OCI-LY7 (cell line): ENCODE data around the gene RAMP3. TPM values are rescaled to one million over a fixed set of nuclear protein-coding genes. Genes with fewer than 3 reads are reported as not detected.

ENCODE experiments used
- BruUV-seq: library from RNA; stranded (reverse); fragments of 400-500 nt; replicated peaks from 2 replicates; lab custom pipeline; 2021; lab: Mats Ljungman, UMichigan
- CTCF ChIA-PET: fragments of 300-600 bp; sonication (Branson Sonifier 250); formaldehyde crosslinking; loops from one replicate; lab custom pipeline; 2022; ENCODE audit warnings: antibody characterized with exemption; ENCODE audit not compliant: unreplicated experiment; lab: Charles Lee
- POLR2A ChIA-PET: fragments of 300-600 bp; sonication (Branson Sonifier 250); formaldehyde crosslinking; loops from one replicate; lab custom pipeline; 2022; ENCODE audit warnings: antibody characterized with exemption; lab: Charles Lee
- DNase-seq: peaks from one replicate; pipeline ENCODE4 v3.0.0-alpha.2; 2015; ENCODE audit warnings: low spot score
- H2AFZ ChIP-seq: fragments of 200-600 bp; sonication (generic), shearing (Covaris generic); 2 replicates; pipeline ENCODE4 v1.6.1; 2014; ENCODE audit warnings: mild to moderate bottlenecking, antibody characterized with exemption, low read length, moderate library complexity
- H3K27ac ChIP-seq: fragments of 200-600 bp; sonication (generic); 2 replicates; pipeline ENCODE4 v1.5.1; 2014; ENCODE audit warnings: mixed run types, low read depth, mild to moderate bottlenecking, moderate library complexity, low read length, inconsistent platforms; ENCODE audit not compliant: poor library complexity, severe bottlenecking
- H3K36me3 ChIP-seq: fragments of 200-600 bp; sonication (generic); 2 replicates; pipeline ENCODE4 v1.6.1; 2014; ENCODE audit warnings: mild to moderate bottlenecking, antibody characterized with exemption, low read length, moderate library complexity, mixed read lengths; ENCODE audit not compliant: insufficient read depth
- H3K4me1 ChIP-seq: fragments of 200-600 bp; sonication (generic); 2 replicates; pipeline ENCODE4 v1.5.1; 2014; ENCODE audit warnings: mild to moderate bottlenecking, low read length; ENCODE audit not compliant: insufficient read depth, poor library complexity, severe bottlenecking
- H3K4me2 ChIP-seq: fragments of 200-600 bp; sonication (generic); 2 replicates; pipeline ENCODE4 v1.6.1; 2014; ENCODE audit warnings: mild to moderate bottlenecking, low read length
- H3K4me3 ChIP-seq: fragments of 200-600 bp; sonication (generic); 2 replicates; pipeline ENCODE4 v1.5.1; 2014; ENCODE audit warnings: mild to moderate bottlenecking, low read depth, low read length; ENCODE audit not compliant: poor library complexity, severe bottlenecking
- H3K79me2 ChIP-seq: fragments of 200-600 bp; sonication (generic); 2 replicates; pipeline ENCODE4 v1.6.1; 2016; ENCODE audit warnings: low read depth, mild to moderate bottlenecking, low read length, moderate library complexity, mixed read lengths; ENCODE audit not compliant: insufficient read depth
- H3K9me2 ChIP-seq: fragments of 200-600 bp; sonication (generic); 2 replicates; pipeline ENCODE4 v1.6.1; 2016; ENCODE audit warnings: mild to moderate bottlenecking, low read length, mixed read lengths; ENCODE audit not compliant: insufficient read depth
- H3K9me3 ChIP-seq: fragments of 200-600 bp; sonication (generic); 2 replicates; pipeline ENCODE4 v1.6.1; 2014; ENCODE audit warnings: mild to moderate bottlenecking, mixed run types, low read length, mixed read lengths
- H4K20me1 ChIP-seq: fragments of 200-600 bp; sonication (generic); 2 replicates; pipeline ENCODE4 v1.6.1; 2014; ENCODE audit warnings: mild to moderate bottlenecking, antibody characterized with exemption, low read length, moderate library complexity, mixed read lengths; ENCODE audit not compliant: insufficient read depth
- CTCF ChIP-seq: fragments of 200-600 bp; sonication (generic); conservative IDR thresholded peaks from 2 replicates; pipeline ENCODE4 v1.5.1; 2014; ENCODE audit warnings: mild to moderate bottlenecking, antibody characterized with exemption, low read length, moderate library complexity, mixed read lengths
- EZH2phosphoT487 ChIP-seq: fragments of 200-600 bp; sonication (generic); IDR thresholded peaks from 2 replicates; pipeline ENCODE4 v1.6.1; 2018; ENCODE audit warnings: low read depth, borderline replicate concordance, mild to moderate bottlenecking, mixed run types, antibody characterized with exemption, low read length, moderate library complexity, mixed read lengths
- intact Hi-C: fragments of 100-400 bp; cut with micrococcal nuclease; formaldehyde crosslinking; loops from one replicate; pipeline ENCODE4 v1.10.0; 2022; ENCODE audit not compliant: unreplicated experiment
- total RNA-seq, 2 experiments: library from RNA; depleted of rRNA in 1 of 2; stranded (reverse); fragments of >200 nt in 1 of 2; shearing (Covaris generic) in 1 of 2; gene quantifications; 2 replicates each; pipeline ENCODE4 v1.2.3, GENCODE V29; 2014 to 2022

Gene RAMP3
- total RNA-seq, 2 experiments from 2014 or later = not detected

GRCh38 chr7:45193828-45194227, 36.2 kb downstream of the RAMP3 start:
- Histone ChIP-seq H3K4me2 (no peak overlapping the region), H4K20me1 (no peaks in the 10 kb centered on the region), H3K9me3 (no peaks in the 10 kb centered on the region), H2AFZ (no peak overlapping the region), H3K27ac (no peak overlapping the region), H3K4me1 (no peaks in the 10 kb centered on the region), H3K4me3 (no peak overlapping the region), H3K36me3 (no peaks in the 10 kb centered on the region), H3K9me2 (no peaks in the 10 kb centered on the region), H3K79me2 (no peaks in the 10 kb centered on the region)
- no peak for DNase-seq
- ChIA-PET CTCF (no interaction called here), POLR2A (interaction anchor here (0.6 kb wide), 1 partner anchor 12 kb away, joined by 3 read pairs; no protein-coding TSS in a partner anchor)
- intact Hi-C loops = no loop called here
- TF ChIP-seq CTCF (no peak), EZH2phosphoT487 (no peak)
- no TSS peak for BruUV-seq

- H4K20me1 ChIP-seq = no peaks in the 10 kb centered on the region
- H3K36me3 ChIP-seq = no peaks in the 10 kb centered on the region
- H2AFZ ChIP-seq = no peak overlapping the region
- TF ChIP-seq CTCF = no peak
- no peak for TF ChIP-seq EZH2phosphoT487
- H3K27ac ChIP-seq = no peak overlapping the region
- H3K9me2 ChIP-seq = no peaks in the 10 kb centered on the region
- H3K4me3 ChIP-seq = no peak overlapping the region
- H3K79me2 ChIP-seq = no peaks in the 10 kb centered on the region
- no TSS peak for BruUV-seq
- no peaks in the 10 kb centered on the region for H3K9me3 ChIP-seq
- no peak for DNase-seq
- no peaks in the 10 kb centered on the region for H3K4me1 ChIP-seq
- intact Hi-C loops = no loop called here
- H3K4me2 ChIP-seq = no peak overlapping the region
- CTCF ChIA-PET = no interaction called here
- POLR2A ChIA-PET = no interaction called here
Observed at GRCh38 chr7:45196374-45196773, 38.8 kb downstream of the RAMP3 start.

- Histone ChIP-seq H3K4me3 (no peak overlapping the region), H4K20me1 (no peaks in the 10 kb centered on the region), H3K79me2 (no peaks in the 10 kb centered on the region), H3K36me3 (no peaks in the 10 kb centered on the region), H3K9me2 (no peaks in the 10 kb centered on the region), H3K27ac (no peak overlapping the region), H3K4me2 (no peak overlapping the region), H2AFZ (no peak overlapping the region), H3K9me3 (no peaks in the 10 kb centered on the region), H3K4me1 (no peaks in the 10 kb centered on the region)
- DNase-seq = no peak
- ChIA-PET POLR2A (no interaction called here), CTCF (no interaction called here)
- TF ChIP-seq EZH2phosphoT487 (no peak), CTCF (no peak)
- BruUV-seq = no TSS peak
- intact Hi-C loops = no loop called here
Observed at GRCh38 chr7:45197461-45197860, 39.9 kb downstream of the RAMP3 start.
